Stimulated activated CD4-positive, alpha-beta T cell treated with anti-CD3 and anti-CD28 coated beads, Interleukin-12 subunit alpha, Interleukin-12 subunit beta, amount 100 ng/mL, for 4 hours (primary cell): ENCODE measurements around the gene ZNF527.
"Not testable (repeated sequence)": the region's sequence is repeated elsewhere in the genome, so short reads cannot be mapped to it uniquely, and the experiment has no call there.

Experiments used
- DNase-seq: peaks from one replicate; pipeline ENCODE4 v3.0.0-alpha.2; 2020

Gene ZNF527

GRCh38 chr19:37370880-37371661 is at the start of gene ZNF527:
TSS of gene ZNF527 (plus strand) at chr19:37371099. CDS start at chr19:37374199, 3,100 bp downstream.
- peak; percentile 94 for DNase-seq

GRCh38 chr19:37329686-37330085 is 41.2 kb upstream of the ZNF527 start:
- DNase-seq: no peak

- DNase-seq: no peak
Observed at GRCh38 chr19:37332839-37333238, 38.1 kb upstream of the ZNF527 start.

GRCh38 chr19:37333457-37333856 is 37.4 kb upstream of the ZNF527 start:
- DNase-seq: no peak

GRCh38 chr19:37334179-37335071 is 36.5 kb upstream of the ZNF527 start:
- peak; percentile 78 for DNase-seq

GRCh38 chr19:37342753-37343152 is 28.1 kb upstream of the ZNF527 start:
- no peak for DNase-seq

- DNase-seq: no peak
Observed at GRCh38 chr19:37346091-37346490, 24.8 kb upstream of the ZNF527 start.

- DNase-seq: no peak
Observed at GRCh38 chr19:37348060-37348459, 22.8 kb upstream of the ZNF527 start.

- DNase-seq: no peak
Observed at GRCh38 chr19:37353968-37354367, 16.9 kb upstream of the ZNF527 start.

- DNase-seq: no peak
Observed at GRCh38 chr19:37355901-37356300, 15.0 kb upstream of the ZNF527 start.

- DNase-seq: no peak
Observed at GRCh38 chr19:37361994-37362393, 8.9 kb upstream of the ZNF527 start.

- no peak for DNase-seq
Observed at GRCh38 chr19:37362733-37363132, 8.2 kb upstream of the ZNF527 start.

GRCh38 chr19:37370386-37370879 is 466 bp upstream of the ZNF527 start:
- not testable (repeated sequence) for DNase-seq

GRCh38 chr19:37389234-37389633 is 18.3 kb downstream of the ZNF527 start:
- DNase-seq: no peak

- DNase-seq: not testable (repeated sequence)
Observed at GRCh38 chr19:37391399-37391798, 20.5 kb downstream of the ZNF527 start.

- no peak for DNase-seq
Observed at GRCh38 chr19:37401078-37401477, 30.2 kb downstream of the ZNF527 start.

GRCh38 chr19:37403403-37403802 is 32.5 kb downstream of the ZNF527 start:
- DNase-seq: no peak

- DNase-seq: not testable (repeated sequence)
Observed at GRCh38 chr19:37406140-37406846, 35.4 kb downstream of the ZNF527 start.

GRCh38 chr19:37412700-37413099 is 41.8 kb downstream of the ZNF527 start:
- no peak for DNase-seq

GRCh38 chr19:37413313-37414084 is 42.6 kb downstream of the ZNF527 start:
- no peak for DNase-seq
